GM12874 (cell line): ENCODE data around the gene MRPS5.

Source experiments
- TF ChIP-seq, protein P1 (sequence below): IDR thresholded peaks from 2 replicates; pipeline ENCODE4 v1.5.1; 2011; ENCODE audit warnings: low read depth, mild to moderate bottlenecking, control low read depth, low read length, moderate library complexity; ENCODE audit not compliant: insufficient read depth

The MRPS5 gene

DNA sequence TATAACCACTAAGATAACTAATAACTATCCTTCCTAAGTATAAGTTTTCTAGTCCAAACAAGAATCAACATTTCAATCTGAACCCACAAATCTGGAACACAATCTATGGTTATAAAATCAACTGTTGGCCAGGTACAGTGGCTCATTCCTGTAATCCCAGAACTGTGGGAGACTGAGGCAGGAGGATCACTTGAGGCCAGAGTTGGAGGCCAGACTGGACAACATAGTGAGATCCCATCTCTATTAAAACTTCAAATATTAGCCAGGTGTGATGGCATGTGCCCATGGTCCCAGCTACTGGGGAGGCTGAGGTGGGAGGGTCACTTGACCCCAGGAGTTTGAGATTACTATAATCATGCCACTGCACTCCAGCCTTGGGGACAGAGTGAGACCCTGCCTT is 11.2 kb downstream of the MRPS5 start:
- TF ChIP-seq, protein P1, sequence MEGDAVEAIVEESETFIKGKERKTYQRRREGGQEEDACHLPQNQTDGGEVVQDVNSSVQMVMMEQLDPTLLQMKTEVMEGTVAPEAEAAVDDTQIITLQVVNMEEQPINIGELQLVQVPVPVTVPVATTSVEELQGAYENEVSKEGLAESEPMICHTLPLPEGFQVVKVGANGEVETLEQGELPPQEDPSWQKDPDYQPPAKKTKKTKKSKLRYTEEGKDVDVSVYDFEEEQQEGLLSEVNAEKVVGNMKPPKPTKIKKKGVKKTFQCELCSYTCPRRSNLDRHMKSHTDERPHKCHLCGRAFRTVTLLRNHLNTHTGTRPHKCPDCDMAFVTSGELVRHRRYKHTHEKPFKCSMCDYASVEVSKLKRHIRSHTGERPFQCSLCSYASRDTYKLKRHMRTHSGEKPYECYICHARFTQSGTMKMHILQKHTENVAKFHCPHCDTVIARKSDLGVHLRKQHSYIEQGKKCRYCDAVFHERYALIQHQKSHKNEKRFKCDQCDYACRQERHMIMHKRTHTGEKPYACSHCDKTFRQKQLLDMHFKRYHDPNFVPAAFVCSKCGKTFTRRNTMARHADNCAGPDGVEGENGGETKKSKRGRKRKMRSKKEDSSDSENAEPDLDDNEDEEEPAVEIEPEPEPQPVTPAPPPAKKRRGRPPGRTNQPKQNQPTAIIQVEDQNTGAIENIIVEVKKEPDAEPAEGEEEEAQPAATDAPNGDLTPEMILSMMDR = no peak

DNA sequence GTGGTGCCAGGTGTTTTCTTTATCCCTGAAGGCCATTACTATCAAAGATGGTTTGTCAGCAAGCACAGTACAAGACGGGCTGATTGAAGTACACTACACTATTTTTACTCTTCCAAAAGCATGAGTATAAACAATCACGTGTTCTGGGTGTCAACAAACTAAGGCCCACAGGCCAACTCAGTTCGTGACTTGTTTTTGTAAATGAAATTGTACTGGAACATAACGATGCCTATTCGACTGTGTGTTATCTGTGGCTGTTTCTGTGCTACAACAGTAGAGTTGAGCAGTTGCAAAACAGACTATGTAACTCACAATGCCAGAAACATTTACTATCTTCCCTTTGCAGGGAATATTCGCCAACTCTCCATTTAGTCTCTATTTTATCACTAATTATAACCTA is 12.3 kb downstream of the MRPS5 start:
- TF ChIP-seq, protein P1 = no peak

DNA sequence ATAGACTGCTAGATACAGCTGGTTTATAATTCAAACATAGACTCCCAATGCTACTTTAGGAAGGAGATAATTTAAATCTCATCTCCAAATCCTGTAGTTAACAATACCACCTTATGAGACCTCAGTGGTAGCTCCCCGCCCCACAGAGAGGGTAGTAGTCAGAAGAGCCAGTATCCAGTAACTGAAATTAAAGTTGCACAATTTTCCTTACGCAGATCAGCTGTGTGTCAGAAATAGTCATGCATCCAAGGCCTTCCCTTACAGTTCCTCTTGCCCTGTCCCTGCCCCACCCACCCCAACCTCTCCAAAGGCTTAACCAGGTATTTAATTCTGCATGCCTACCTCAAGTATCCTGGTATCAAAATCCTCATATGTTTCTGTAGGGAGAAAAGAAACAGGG is 15.5 kb downstream of the MRPS5 start:
- TF ChIP-seq, protein P1 = no peak

DNA sequence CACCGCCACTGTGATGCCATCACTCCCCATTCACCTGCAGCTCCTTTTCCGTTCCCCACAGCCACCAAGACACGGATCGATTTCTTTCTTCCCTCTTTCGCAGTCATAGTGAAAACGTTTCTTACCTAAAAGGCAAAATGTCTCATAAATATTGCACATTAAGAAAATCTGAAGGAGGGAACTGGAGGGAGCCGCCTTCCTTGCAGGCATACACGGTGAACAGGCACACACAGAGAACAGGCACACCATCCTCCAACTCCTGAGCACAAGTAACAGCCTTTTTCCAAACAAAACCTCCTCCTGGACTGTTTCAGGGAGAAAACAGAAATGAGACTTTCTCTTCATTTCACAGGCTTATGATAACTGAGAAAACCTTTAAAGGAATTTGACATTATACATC is 17.0 kb downstream of the MRPS5 start:
- TF ChIP-seq, protein P1 = no peak

DNA sequence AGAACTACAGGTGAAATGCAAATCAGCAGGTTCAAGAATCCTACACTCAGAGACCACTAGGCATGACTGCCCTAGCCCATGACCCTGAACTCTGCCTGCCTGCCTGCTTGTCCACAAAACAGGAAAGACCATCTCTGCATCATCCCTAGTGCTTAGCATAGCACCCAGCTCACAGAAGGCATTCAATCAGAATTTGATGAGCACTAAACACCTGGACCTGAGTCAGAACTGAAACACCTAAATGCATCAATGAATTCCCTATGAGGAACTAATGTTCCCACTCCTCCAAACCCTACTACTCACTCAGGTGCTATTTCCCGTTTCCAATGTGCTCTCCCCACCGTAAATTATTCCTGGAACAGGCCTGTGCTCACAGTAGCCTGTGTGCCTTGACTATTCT is 21.7 kb downstream of the MRPS5 start:
- TF ChIP-seq, protein P1 = no peak

DNA sequence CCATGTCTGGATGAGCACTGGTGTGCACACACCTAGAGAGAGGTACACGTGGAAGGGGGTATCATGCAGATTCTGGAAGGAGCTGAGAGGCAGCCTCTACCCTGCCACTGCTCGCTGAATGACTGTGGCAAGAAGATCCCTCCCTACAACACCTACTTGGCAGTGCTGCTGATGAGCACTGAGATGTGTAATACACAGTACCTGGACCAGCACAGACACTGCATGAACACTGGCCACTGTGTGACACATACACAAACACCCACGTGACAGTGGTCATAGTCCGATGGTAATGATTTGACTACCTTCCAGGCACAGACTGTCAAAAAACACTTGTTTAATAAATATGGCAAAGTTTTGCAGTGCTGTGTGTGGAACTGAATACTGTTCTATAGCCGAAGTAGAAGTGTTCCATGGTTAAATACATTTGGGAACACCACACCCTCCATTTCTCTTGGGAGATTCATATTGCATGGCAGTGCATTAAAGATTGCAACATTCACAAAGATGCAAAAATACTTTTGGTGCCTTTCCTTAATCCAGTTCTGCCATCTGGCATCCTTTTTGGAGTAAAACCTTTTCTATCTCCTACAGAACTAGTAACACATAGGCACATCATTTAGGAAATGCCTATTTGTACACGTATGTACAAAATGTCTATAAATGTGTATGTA is 29.6 kb downstream of the MRPS5 start:
- TF ChIP-seq, protein P1 = no peak

DNA sequence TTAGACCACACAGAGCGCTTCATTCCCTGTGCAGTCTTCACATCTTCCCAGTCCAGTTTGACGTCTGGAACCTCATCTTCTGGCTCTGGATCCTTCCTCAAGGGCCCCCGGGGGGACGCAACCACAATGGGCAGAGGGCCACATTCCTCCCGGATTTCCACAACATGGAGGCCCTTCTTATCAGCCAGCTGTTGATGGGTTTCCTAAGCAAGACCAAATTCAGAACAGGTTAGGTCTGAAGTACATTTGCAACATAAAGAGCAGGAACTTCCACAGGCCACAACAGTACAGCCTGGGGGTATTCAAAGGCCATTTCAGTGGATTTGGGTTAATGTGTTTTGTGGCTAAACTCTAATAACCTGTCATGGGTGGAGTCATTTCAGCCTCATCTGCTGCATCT is 34.2 kb downstream of the MRPS5 start:
- TF ChIP-seq, protein P1 = no peak
